ENCODE measurements around the gene RPN2. TPM values are rescaled to one million over a fixed set of nuclear protein-coding genes. Genes with fewer than 3 reads are reported as not detected.

The RPN2 gene
- total and polyA plus RNA-seq, 2 donors (not counting 1 experiment from before 2014, with no cell fraction given): 80.2 to 87.3 TPM

DNA sequence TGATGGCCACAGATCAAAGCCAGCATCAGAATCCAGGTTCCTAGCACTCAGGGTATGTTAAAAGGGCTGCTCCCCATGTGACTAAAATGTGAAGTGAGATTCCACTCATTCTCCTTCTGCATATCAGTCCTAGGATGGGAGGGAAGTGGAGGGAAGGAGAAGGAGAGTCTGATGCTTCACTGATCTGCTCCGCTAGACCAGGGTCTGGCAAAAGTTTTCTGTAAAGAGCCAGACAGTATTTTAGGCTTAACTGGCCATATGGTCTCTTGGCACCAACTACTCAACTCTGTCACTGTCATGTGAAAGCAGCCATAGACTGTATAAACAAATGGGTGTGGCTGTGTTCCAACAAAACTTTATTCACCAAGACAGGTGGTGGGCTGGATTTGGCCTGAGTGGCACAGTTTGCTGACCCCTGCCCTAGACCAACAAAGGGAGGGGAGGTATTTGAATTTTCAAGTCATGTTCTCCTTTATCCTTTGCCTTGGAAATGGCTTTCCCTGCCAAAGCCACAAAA lies 59.9 kb downstream of the RPN2 start:
- Histone ChIP-seq H3K27me3 (replicated peaks in 1 of 4; ENCODE audit: control extremely low read depth in 1 of 4, control insufficient read depth in 3 of 4, insufficient read depth in 4 of 4, low read length in 3 of 4) (no peaks in the 10 kb centered on the region), H3K36me3 (replicated peaks in 1 of 2; ENCODE audit: control extremely low read depth in 1 of 2, control insufficient read depth in 1 of 2, extremely low read depth in 1 of 2, insufficient read depth in 2 of 2, low read length in 1 of 2) (peaks cover 4 to 85% of the 10 kb centered on the region in 2 experiments), H3K27ac (ENCODE audit: low read length in 2 of 2) (no peak overlapping the region), H3K4me2 (replicated peaks; ENCODE audit: low read depth, low read length, poor library complexity, severe bottlenecking) (no peak overlapping the region), H3K79me2 (ENCODE audit: control insufficient read depth, insufficient read depth, low read length) (no peaks in the 10 kb centered on the region), H3K9me3 (ENCODE audit: control extremely low read depth in 1 of 3, control insufficient read depth in 2 of 3, insufficient read depth in 1 of 3, low read length in 2 of 3) (no peaks in the 10 kb centered on the region), H2AFZ (ENCODE audit: insufficient read depth, low read depth, low read length, poor library complexity, severe bottlenecking) (no peak overlapping the region), H3K4me3 (ENCODE audit: control extremely low read depth in 1 of 5, extremely low read depth in 1 of 5, insufficient read depth in 1 of 5, low read depth in 2 of 5, low read length in 4 of 5) (no peak overlapping the region), H4K20me1 (ENCODE audit: control insufficient read depth, insufficient read depth, low read length, poor library complexity, severe bottlenecking) (no peaks in the 10 kb centered on the region), H3K4me1 (ENCODE audit: control insufficient read depth in 2 of 2, insufficient read depth in 2 of 2, low read length in 2 of 2) (no peaks in the 10 kb centered on the region), H3K9ac (ENCODE audit: low read length) (no peak overlapping the region)
- no peak for DNase-seq
- H3K4me3 Mint-ChIP-seq: no peak overlapping the region
- H3K9me3 Mint-ChIP-seq (ENCODE audit: insufficient read depth): no peaks in the 10 kb centered on the region
- intact Hi-C loops (cut with micrococcal nuclease): no loop called here
- no peaks in the 10 kb centered on the region for H3K27me3 Mint-ChIP-seq
- no CpG with 5 or more reads among the region's 1 CpG for WGBS (ENCODE audit: insufficient coverage)
- no peak overlapping the region for H3K27ac Mint-ChIP-seq
- no peaks in the 10 kb centered on the region for H3K4me1 Mint-ChIP-seq
- ChIA-PET CTCF (no interaction called here), POLR2A (no interaction called here)
- TF ChIP-seq, protein P1, sequence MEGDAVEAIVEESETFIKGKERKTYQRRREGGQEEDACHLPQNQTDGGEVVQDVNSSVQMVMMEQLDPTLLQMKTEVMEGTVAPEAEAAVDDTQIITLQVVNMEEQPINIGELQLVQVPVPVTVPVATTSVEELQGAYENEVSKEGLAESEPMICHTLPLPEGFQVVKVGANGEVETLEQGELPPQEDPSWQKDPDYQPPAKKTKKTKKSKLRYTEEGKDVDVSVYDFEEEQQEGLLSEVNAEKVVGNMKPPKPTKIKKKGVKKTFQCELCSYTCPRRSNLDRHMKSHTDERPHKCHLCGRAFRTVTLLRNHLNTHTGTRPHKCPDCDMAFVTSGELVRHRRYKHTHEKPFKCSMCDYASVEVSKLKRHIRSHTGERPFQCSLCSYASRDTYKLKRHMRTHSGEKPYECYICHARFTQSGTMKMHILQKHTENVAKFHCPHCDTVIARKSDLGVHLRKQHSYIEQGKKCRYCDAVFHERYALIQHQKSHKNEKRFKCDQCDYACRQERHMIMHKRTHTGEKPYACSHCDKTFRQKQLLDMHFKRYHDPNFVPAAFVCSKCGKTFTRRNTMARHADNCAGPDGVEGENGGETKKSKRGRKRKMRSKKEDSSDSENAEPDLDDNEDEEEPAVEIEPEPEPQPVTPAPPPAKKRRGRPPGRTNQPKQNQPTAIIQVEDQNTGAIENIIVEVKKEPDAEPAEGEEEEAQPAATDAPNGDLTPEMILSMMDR (IDR thresholded peaks at IDR 0.05): no peak
- no peak for ATAC-seq (ENCODE audit: low read depth)

DNA sequence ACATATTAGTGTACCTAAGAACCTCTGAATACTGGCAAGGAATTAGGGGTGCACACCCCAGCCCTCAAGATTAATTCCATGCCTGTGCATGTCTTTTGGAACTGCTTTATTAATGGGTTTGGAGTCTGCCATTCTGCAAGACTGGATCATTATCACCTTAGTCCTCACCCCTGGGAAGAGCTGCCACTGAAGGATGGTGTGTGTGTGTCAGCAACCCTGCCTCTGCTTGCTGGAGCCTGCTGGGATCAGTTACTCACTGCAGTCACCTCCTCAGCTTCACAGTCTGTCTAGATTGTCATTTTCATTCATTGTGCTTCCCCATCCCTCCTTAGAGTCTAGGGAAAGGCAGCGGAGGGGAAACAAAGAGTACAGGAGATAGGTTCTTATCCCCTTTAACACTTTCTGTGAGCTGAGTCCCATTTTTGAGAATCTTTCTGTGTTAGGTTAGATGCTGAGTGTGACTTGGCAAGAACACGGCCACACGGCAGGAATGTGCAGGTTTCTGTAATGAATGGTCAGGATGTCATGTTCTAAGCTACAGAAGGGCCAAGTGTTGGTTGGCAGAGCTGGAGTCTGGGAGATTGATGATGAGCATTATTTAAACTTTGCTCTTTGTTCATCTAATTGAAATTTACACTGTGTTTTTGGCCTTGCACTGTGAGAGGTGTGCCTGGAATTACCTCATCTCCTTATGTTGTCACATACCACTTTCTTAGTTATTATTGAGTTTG lies 61.4 kb downstream of the RPN2 start:
- 97% methylated on average over 2 of the region's 3 CpGs for WGBS (ENCODE audit: insufficient coverage)
- POLR2A ChIA-PET: no interaction called here
- no peaks in the 10 kb centered on the region for H3K27me3 Mint-ChIP-seq

More for the DNA sequence above, 61.4 kb downstream of the RPN2 start:
- DNase-seq: no peak
- no peak overlapping the region for H2AFZ ChIP-seq (ENCODE audit: insufficient read depth, low read depth, low read length, poor library complexity, severe bottlenecking)
- CTCF ChIA-PET: interaction anchor here (1.2 kb wide), 1 partner anchor 24 kb away, joined by 3 read pairs; no protein-coding TSS in a partner anchor
- H3K4me1 ChIP-seq (ENCODE audit: control insufficient read depth in 2 of 2, insufficient read depth in 2 of 2, low read length in 2 of 2): no peaks in the 10 kb centered on the region
- no peak overlapping the region for H3K9ac ChIP-seq (ENCODE audit: low read length)
- H4K20me1 ChIP-seq (ENCODE audit: control insufficient read depth, insufficient read depth, low read length, poor library complexity, severe bottlenecking): no peaks in the 10 kb centered on the region
- no peak overlapping the region for H3K4me2 ChIP-seq (replicated peaks; ENCODE audit: low read depth, low read length, poor library complexity, severe bottlenecking)
- H3K36me3 ChIP-seq (replicated peaks in 1 of 2; ENCODE audit: control extremely low read depth in 1 of 2, control insufficient read depth in 1 of 2, extremely low read depth in 1 of 2, insufficient read depth in 2 of 2, low read length in 1 of 2): peaks cover 4 to 72% of the 10 kb centered on the region in 2 experiments
- H3K27ac ChIP-seq (ENCODE audit: low read length in 2 of 2): no peak overlapping the region
- H3K9me3 ChIP-seq (ENCODE audit: control extremely low read depth in 1 of 3, control insufficient read depth in 2 of 3, insufficient read depth in 1 of 3, low read length in 2 of 3): no peaks in the 10 kb centered on the region
- no peak overlapping the region for H3K4me3 Mint-ChIP-seq
- intact Hi-C loops (cut with micrococcal nuclease): no loop called here
- no peak for TF ChIP-seq EZH2 (IDR thresholded peaks at IDR 0.05; ENCODE audit: borderline replicate concordance, insufficient read depth, low read depth, low read length, poor library complexity, severe bottlenecking)
- TF ChIP-seq, protein P1 (IDR thresholded peaks at IDR 0.05): no peak
- H3K27ac Mint-ChIP-seq: no peak overlapping the region
- H3K4me1 Mint-ChIP-seq: no peaks in the 10 kb centered on the region
- no peak for ATAC-seq (ENCODE audit: low read depth)
- no peaks in the 10 kb centered on the region for H3K9me3 Mint-ChIP-seq (ENCODE audit: insufficient read depth)
- no peaks in the 10 kb centered on the region for H3K79me2 ChIP-seq (ENCODE audit: control insufficient read depth, insufficient read depth, low read length)
- H3K27me3 ChIP-seq (replicated peaks in 1 of 4; ENCODE audit: control extremely low read depth in 1 of 4, control insufficient read depth in 3 of 4, insufficient read depth in 4 of 4, low read length in 3 of 4): no peaks in the 10 kb centered on the region
- no peak overlapping the region for H3K4me3 ChIP-seq (ENCODE audit: control extremely low read depth in 1 of 5, extremely low read depth in 1 of 5, insufficient read depth in 1 of 5, low read depth in 2 of 5, low read length in 4 of 5)

Measured in B cell (primary cell).